Esophagus squamous epithelium (tissue), 5 donors: ENCODE measurements around the gene SV2B. TPM values are rescaled to one million over a fixed set of nuclear protein-coding genes. Genes with fewer than 3 reads are reported as not detected.

Experiments used
- DNase-seq: peaks from one replicate; lab custom pipeline; 2025; lab: John Stamatoyannopoulos, UW
- H3K27ac ChIP-seq, 4 donors: fragments of 200-600 bp; sonication (generic); one replicate each; pipeline ENCODE4 v1.5.1; 2016 to 2019; ENCODE audit warnings: mild to moderate bottlenecking in 1 of 4
- H3K27me3 ChIP-seq, 4 donors: fragments of 200-600 bp; sonication (generic); 1 replicate in 3 of 4; 2 replicates in 1 of 4; pipeline versions ENCODE4 v1.5.1 to v1.6.0; 2017 to 2021; ENCODE audit warnings: antibody characterized with exemption in 1 of 4
- H3K36me3 ChIP-seq, 3 donors: fragments of 200-600 bp; sonication (generic); one replicate each; pipeline ENCODE4 v1.5.1; 2016 to 2019
- H3K4me1 ChIP-seq, 3 donors: fragments of 200-600 bp; sonication (generic); one replicate each; pipeline ENCODE4 v1.5.1; 2017 to 2019
- H3K4me3 ChIP-seq, 4 donors: fragments of 200-600 bp; sonication (generic); 1 replicate in 3 of 4; 2 replicates in 1 of 4; pipeline ENCODE4 v1.5.1; 2016 to 2019; ENCODE audit warnings: mild to moderate bottlenecking in 2 of 4, moderate library complexity in 1 of 4
- H3K9me3 ChIP-seq, 3 donors: fragments of 200-600 bp; sonication (generic); one replicate each; pipeline ENCODE4 v1.5.1; 2016 to 2019
- POLR2A ChIP-seq, 4 donors: fragments of 450-650 bp; IDR thresholded peaks; one replicate each; pipeline ENCODE4 v1.6.1; 2017; ENCODE audit warnings: antibody characterized with exemption in 4 of 4, mild to moderate bottlenecking in 4 of 4, moderate library complexity in 3 of 4
- WGBS, 2 donors: methylation state at CpG; one replicate each; pipeline ENCODE4 v1.1.5; 2018; 5-methylcytosine and 5-hydroxymethylcytosine counted together
- intact Hi-C: fragments of 100-400 bp; cut with DNase I; formaldehyde crosslinking; loops from one replicate; pipeline ENCODE4 v1.15.0; 2022
- total RNA-seq, 4 donors: library from RNA; depleted of rRNA; stranded (reverse); fragments of >200 nt; gene quantifications; one replicate each; pipeline ENCODE4 v1.1.0, GENCODE V29; 2016
- TF ChIP-seq, protein P1 (sequence below), 6 experiments: fragments of 450-650 bp in 4 of 6; fragments of 200-600 bp in 2 of 6; sonication (generic) in 2 of 6; IDR thresholded peaks; one replicate each; pipeline ENCODE4 v1.5.1; 2016 to 2019; ENCODE audit warnings: antibody characterized with exemption in 6 of 6, mild to moderate bottlenecking in 4 of 6, moderate library complexity in 4 of 6
- donor health status: DM: yes; HTN: yes; CAD: no.

The SV2B gene
- total RNA-seq, 4 donors from 2014 or later = 0.04 to 0.95 (median 0.59) TPM; not detected in 1

DNA sequence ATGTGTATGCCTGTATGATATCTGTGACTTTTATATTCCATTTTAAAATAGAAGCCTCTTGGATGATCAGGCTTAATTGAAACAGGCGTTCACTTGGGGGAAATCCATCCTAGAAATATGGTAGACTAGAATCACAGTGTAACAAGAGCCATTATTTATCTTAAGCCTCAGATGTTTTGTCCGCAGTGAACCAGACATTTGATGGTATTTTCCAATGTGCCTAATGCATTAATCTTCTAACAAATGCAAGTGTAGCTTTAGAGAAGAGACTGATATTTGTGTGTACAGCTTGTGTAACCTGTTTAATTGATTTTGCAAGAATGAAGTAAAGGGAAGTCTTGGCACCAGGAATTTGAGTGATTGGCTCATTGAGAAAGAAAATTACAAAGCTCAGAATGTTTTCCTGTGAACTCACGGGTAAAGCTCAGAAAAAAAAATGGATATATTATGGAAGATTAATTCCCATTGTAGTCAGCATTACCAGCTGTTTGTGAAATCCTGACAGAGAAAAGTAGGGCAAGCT, 155.7 kb downstream of the SV2B start:
- intact Hi-C loops = no loop called here
- no peaks in the 10 kb centered on the region for H3K9me3 ChIP-seq
- no peak overlapping the region for H3K27ac ChIP-seq
- DNase-seq = no peak
- TF ChIP-seq, protein P1, sequence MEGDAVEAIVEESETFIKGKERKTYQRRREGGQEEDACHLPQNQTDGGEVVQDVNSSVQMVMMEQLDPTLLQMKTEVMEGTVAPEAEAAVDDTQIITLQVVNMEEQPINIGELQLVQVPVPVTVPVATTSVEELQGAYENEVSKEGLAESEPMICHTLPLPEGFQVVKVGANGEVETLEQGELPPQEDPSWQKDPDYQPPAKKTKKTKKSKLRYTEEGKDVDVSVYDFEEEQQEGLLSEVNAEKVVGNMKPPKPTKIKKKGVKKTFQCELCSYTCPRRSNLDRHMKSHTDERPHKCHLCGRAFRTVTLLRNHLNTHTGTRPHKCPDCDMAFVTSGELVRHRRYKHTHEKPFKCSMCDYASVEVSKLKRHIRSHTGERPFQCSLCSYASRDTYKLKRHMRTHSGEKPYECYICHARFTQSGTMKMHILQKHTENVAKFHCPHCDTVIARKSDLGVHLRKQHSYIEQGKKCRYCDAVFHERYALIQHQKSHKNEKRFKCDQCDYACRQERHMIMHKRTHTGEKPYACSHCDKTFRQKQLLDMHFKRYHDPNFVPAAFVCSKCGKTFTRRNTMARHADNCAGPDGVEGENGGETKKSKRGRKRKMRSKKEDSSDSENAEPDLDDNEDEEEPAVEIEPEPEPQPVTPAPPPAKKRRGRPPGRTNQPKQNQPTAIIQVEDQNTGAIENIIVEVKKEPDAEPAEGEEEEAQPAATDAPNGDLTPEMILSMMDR (IDR thresholded peaks at IDR 0.05) = no peak
- no peak for TF ChIP-seq POLR2A (IDR thresholded peaks at IDR 0.05)
- no peaks in the 10 kb centered on the region for H3K4me1 ChIP-seq
- WGBS, 2 donors = 16% methylated on average over 3 of the region's 3 CpGs
- H3K36me3 ChIP-seq = no peaks in the 10 kb centered on the region
- no peak overlapping the region for H3K4me3 ChIP-seq
- peaks cover 0 to 54% (median 0%) of the 10 kb centered on the region in 4 donors for H3K27me3 ChIP-seq

DNA sequence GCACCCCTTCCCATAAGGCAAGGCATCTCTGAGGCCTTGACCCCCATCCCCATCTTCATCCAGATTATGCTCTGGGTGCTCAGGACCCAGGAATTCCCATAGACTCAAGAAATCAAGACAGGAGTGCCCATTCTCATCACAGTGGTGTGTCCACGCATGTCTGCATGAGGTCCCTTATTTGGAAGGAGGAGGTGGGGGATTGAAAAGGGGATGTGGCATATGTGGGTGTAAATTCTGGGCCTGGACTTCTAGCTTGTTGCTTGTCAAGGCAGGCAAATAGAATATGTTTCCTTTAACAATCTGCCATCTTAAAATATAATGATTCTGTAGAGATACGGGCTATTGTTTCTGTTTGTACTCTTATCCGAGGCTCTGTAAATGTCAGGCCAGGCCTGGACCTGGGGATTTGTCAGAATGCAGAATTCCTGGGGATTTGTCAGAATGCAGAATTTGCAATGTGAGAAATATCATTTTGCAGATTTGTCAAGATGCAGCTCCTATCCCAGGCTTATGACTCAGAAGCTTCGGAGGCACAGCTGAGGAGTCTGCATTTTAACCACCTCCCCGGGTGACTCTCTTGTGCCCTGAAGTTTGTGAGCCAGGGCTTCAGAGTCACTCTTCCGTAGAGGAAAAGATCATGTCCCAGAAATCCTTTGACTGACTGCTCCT, 157.8 kb downstream of the SV2B start:
- Histone ChIP-seq H3K9me3 (no peaks in the 10 kb centered on the region), H3K27ac (no peak overlapping the region), H3K4me1 (peaks cover 0 to 8% (median 0%) of the 10 kb centered on the region in 3 donors), H3K4me3 (no peak overlapping the region), H3K36me3 (no peaks in the 10 kb centered on the region), H3K27me3 (peaks cover 0 to 39% (median 0%) of the 10 kb centered on the region in 4 donors)
- no peak for TF ChIP-seq POLR2A (IDR thresholded peaks at IDR 0.05)
- TF ChIP-seq, protein P1 (IDR thresholded peaks at IDR 0.05) = no peak
- 78 to 88% methylated on average over 5 to 6 of the region's 6 CpGs for WGBS, 2 donors
- intact Hi-C loops = no loop called here
- no peak for DNase-seq

DNA sequence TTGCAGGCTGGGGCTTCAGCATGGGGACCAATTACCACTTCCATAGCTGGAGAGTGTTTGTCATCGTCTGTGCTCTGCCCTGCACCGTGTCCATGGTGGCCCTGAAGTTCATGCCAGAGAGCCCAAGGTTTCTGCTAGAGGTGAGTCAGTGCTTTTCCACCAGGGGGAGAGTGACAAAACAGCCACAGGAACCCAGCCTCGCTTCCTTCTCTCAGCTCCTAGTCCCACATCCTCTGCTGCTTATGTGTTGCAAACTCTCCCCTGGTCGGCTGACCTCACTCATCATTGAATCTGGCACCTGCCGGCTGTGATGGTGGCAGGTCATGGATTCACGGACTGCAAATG, 158.3 kb downstream of the SV2B start:
- intact Hi-C loops = no loop called here
- DNase-seq = no peak
- H3K27ac ChIP-seq = no peak overlapping the region
- peaks cover 0 to 34% (median 0%) of the 10 kb centered on the region in 4 donors for H3K27me3 ChIP-seq
- no peaks in the 10 kb centered on the region for H3K9me3 ChIP-seq
- no peak for TF ChIP-seq POLR2A (IDR thresholded peaks at IDR 0.05)
- TF ChIP-seq, protein P1 (IDR thresholded peaks at IDR 0.05) = no peak
- H3K36me3 ChIP-seq = no peaks in the 10 kb centered on the region
- no peak overlapping the region for H3K4me3 ChIP-seq
- H3K4me1 ChIP-seq = peaks cover 0 to 12% (median under 1%) of the 10 kb centered on the region in 3 donors
- 35% methylated on average over 3 of the region's 6 CpGs; no CpG with 5 or more reads in 1 of the 2 donors for WGBS, 2 donors

DNA sequence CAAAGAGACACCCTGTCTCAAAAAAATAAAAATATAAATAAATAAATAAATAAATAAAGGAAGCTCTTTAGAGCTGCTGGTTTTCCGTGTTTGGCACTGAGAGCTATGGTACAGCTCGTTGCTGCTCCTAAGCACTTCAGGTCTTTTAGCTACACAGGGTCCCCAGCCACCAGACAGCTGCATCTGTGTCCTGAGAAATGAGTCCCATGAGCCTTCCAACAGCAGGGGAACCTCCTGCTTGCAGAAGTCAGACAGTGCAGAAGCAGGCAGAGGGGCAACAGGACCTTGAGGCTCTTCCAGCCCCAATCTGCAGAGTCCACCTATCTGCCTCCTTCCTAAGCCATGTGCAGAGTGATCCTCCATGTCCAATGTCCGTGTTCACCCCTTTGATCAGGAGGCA, 159.0 kb downstream of the SV2B start:
- H3K9me3 ChIP-seq = no peaks in the 10 kb centered on the region
- no peak overlapping the region for H3K27ac ChIP-seq
- TF ChIP-seq, protein P1 (IDR thresholded peaks at IDR 0.05) = no peak
- TF ChIP-seq POLR2A (IDR thresholded peaks at IDR 0.05) = no peak
- peaks cover 0 to 32% (median 0%) of the 10 kb centered on the region in 4 donors for H3K27me3 ChIP-seq
- intact Hi-C loops = no loop called here
- no peak for DNase-seq
- WGBS, 2 donors = 50 to 64% methylated on average over 2 to 3 of the region's 3 CpGs
- no peak overlapping the region for H3K4me3 ChIP-seq
- no peaks in the 10 kb centered on the region for H3K36me3 ChIP-seq
- peaks cover 0 to 18% (median 4%) of the 10 kb centered on the region in 3 donors for H3K4me1 ChIP-seq

DNA sequence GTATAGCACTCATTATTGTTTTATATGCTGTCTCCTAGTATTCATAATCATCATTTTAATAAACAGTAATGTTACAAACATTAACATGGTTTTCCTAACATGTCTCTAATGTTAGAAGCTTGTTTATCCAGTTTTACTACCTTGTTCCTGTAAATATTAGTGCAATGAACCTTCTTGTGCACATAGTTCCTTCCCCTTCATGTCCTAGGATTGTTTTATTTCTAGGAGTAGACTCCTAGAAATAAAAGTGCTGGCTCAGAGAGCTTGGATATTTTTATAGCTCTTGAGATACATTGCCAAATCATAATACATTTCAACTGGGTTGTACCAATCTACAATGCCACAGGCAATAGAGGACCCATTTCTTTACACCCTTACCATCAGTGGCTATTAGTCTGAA, 161.3 kb downstream of the SV2B start:
- Histone ChIP-seq H3K4me1 (peaks cover 0 to 36% (median 9%) of the 10 kb centered on the region in 3 donors), H3K27me3 (peaks cover 0 to 22% (median 0%) of the 10 kb centered on the region in 4 donors), H3K4me3 (no peak overlapping the region), H3K27ac (no peak overlapping the region), H3K36me3 (no peaks in the 10 kb centered on the region), H3K9me3 (no peaks in the 10 kb centered on the region)
- intact Hi-C loops = no loop called here
- TF ChIP-seq, protein P1 (IDR thresholded peaks at IDR 0.05) = no peak
- no peak for TF ChIP-seq POLR2A (IDR thresholded peaks at IDR 0.05)
- DNase-seq = no peak
